Measurements from ENCODE around the gene C3orf18. TPM values are rescaled to one million over a fixed set of nuclear protein-coding genes. Genes with fewer than 3 reads are reported as not detected.

Gene C3orf18
- total RNA-seq, 1 donor from 2014 or later: 6.9 TPM

- TF ChIP-seq CTCF (IDR thresholded peaks at IDR 0.05): no peak
- Histone ChIP-seq H3K27ac (no peak overlapping the region), H3K4me3 (no peak overlapping the region), H3K27me3 (no peaks in the 10 kb centered on the region), H3K9me3 (no peaks in the 10 kb centered on the region), H3K4me1 (no peaks in the 10 kb centered on the region), H3K36me3 (no peaks in the 10 kb centered on the region)
- intact Hi-C loops (cut with DNase I): no loop called here
- no peak for ATAC-seq
- DNase-seq: no peak
These were observed 16.4 kb downstream of the C3orf18 start for GRCh38 chr3:50551054-50551659.

GRCh38 chr3:50550079-50550736 is 17.3 kb downstream of the C3orf18 start:
- intact Hi-C loops (cut with DNase I): no loop called here
- Histone ChIP-seq H3K9me3 (no peaks in the 10 kb centered on the region), H3K27me3 (no peaks in the 10 kb centered on the region), H3K4me1 (no peaks in the 10 kb centered on the region), H3K27ac (no peak overlapping the region), H3K36me3 (no peaks in the 10 kb centered on the region), H3K4me3 (no peak overlapping the region)
- peak; percentile 72 for ATAC-seq
- DNase-seq: peak; percentile 78
- TF ChIP-seq CTCF (IDR thresholded peaks at IDR 0.05): peak; percentile 80

GRCh38 chr3:50549226-50549625 is 18.3 kb downstream of the C3orf18 start:
- Histone ChIP-seq H3K9me3 (no peaks in the 10 kb centered on the region), H3K27me3 (no peaks in the 10 kb centered on the region), H3K27ac (no peak overlapping the region), H3K4me3 (no peak overlapping the region), H3K36me3 (no peaks in the 10 kb centered on the region), H3K4me1 (no peaks in the 10 kb centered on the region)
- no peak for TF ChIP-seq CTCF (IDR thresholded peaks at IDR 0.05)
- intact Hi-C loops (cut with DNase I): loop anchor here (10.0 kb wide), 1 partner anchor 114 kb away; no protein-coding TSS in a partner anchor
- ATAC-seq (no peak), DNase-seq (no peak)

- intact Hi-C loops (cut with DNase I): loop anchor here (10.0 kb wide), 1 partner anchor 111 kb away; no protein-coding TSS in a partner anchor
- ATAC-seq (no peak), DNase-seq (no peak)
- Histone ChIP-seq H3K27me3 (no peaks in the 10 kb centered on the region), H3K9me3 (no peaks in the 10 kb centered on the region), H3K4me1 (no peaks in the 10 kb centered on the region), H3K36me3 (no peaks in the 10 kb centered on the region), H3K4me3 (no peak overlapping the region), H3K27ac (no peak overlapping the region)
- no peak for TF ChIP-seq CTCF (IDR thresholded peaks at IDR 0.05)
These were observed 21.8 kb downstream of the C3orf18 start for GRCh38 chr3:50545781-50546180.

GRCh38 chr3:50542177-50543034 is 25.1 kb downstream of the C3orf18 start:
- Histone ChIP-seq H3K27ac (no peak overlapping the region), H3K4me3 (no peak overlapping the region), H3K9me3 (no peaks in the 10 kb centered on the region), H3K36me3 (no peaks in the 10 kb centered on the region), H3K4me1 (no peaks in the 10 kb centered on the region), H3K27me3 (no peaks in the 10 kb centered on the region)
- peak; percentile 87 for ATAC-seq
- DNase-seq: peak; percentile 74
- intact Hi-C loops (cut with DNase I): loop anchor here (10.0 kb wide), 1 partner anchor 108 kb away; no protein-coding TSS in a partner anchor
- peak; percentile 90 for TF ChIP-seq CTCF (IDR thresholded peaks at IDR 0.05)

Measured in upper lobe of right lung (tissue), 1 donor.